H9 (cell line): ENCODE measurements around the gene SV2A. TPM values are rescaled to one million over a fixed set of nuclear protein-coding genes. Genes with fewer than 3 reads are reported as not detected.

ENCODE experiments used
- DNase-seq: peaks from one replicate; pipeline ENCODE4 v3.0.0-alpha.2; 2017
- H2AFZ ChIP-seq: one replicate; pipeline ENCODE4 v1.6.1; 2013; ENCODE audit warnings: mild to moderate bottlenecking, low read length, control low read depth, moderate library complexity
- H2AK5ac ChIP-seq: 2 replicates; pipeline ENCODE4 v1.6.1; 2013; ENCODE audit warnings: low read length, control low read depth, mixed read lengths; ENCODE audit not compliant: insufficient read length
- H2BK120ac ChIP-seq: one replicate; pipeline ENCODE4 v1.6.1; 2013; ENCODE audit warnings: low read depth, mild to moderate bottlenecking, low read length, control low read depth, inconsistent platforms; ENCODE audit not compliant: poor library complexity, severe bottlenecking
- H2BK12ac ChIP-seq: 2 replicates; pipeline ENCODE4 v1.6.1; 2013; ENCODE audit warnings: low read length, control low read depth, mixed read lengths, low read depth; ENCODE audit not compliant: insufficient read length
- H2BK15ac ChIP-seq: 2 replicates; pipeline ENCODE4 v1.6.1; 2013; ENCODE audit warnings: low read depth, low read length, control low read depth
- H2BK20ac ChIP-seq: one replicate; pipeline ENCODE4 v1.6.1; 2013; ENCODE audit warnings: low read depth, mild to moderate bottlenecking, low read length, control low read depth, inconsistent platforms; ENCODE audit not compliant: poor library complexity, severe bottlenecking
- H2BK5ac ChIP-seq: 2 replicates; pipeline ENCODE4 v1.6.1; 2013; ENCODE audit warnings: low read length, control low read depth, mixed read lengths; ENCODE audit not compliant: insufficient read length
- H3K14ac ChIP-seq: 2 replicates; pipeline ENCODE4 v1.6.1; 2013; ENCODE audit warnings: low read length, control low read depth; ENCODE audit not compliant: insufficient read depth
- H3K18ac ChIP-seq: 2 replicates; pipeline ENCODE4 v1.6.1; 2013; ENCODE audit warnings: low read depth, mild to moderate bottlenecking, mixed read lengths, low read length, control low read depth; ENCODE audit not compliant: insufficient read length
- H3K23ac ChIP-seq: 2 replicates; pipeline ENCODE4 v1.6.1; 2013; ENCODE audit warnings: low read length, control low read depth, mixed read lengths, low read depth; ENCODE audit not compliant: insufficient read length
- H3K23me2 ChIP-seq: 2 replicates; pipeline ENCODE4 v1.6.1; 2013; ENCODE audit warnings: low read depth, mild to moderate bottlenecking, mixed read lengths, low read length, control low read depth; ENCODE audit not compliant: insufficient read length, poor library complexity, severe bottlenecking
- H3K27ac ChIP-seq: 2 replicates; pipeline ENCODE4 v1.5.1; 2013; ENCODE audit warnings: low read length, control low read depth, mixed read lengths, low read depth; ENCODE audit not compliant: insufficient read length
- H3K27me3 ChIP-seq: 2 replicates; pipeline ENCODE4 v1.6.1; 2013; ENCODE audit warnings: low read length, control low read depth, inconsistent platforms; ENCODE audit not compliant: insufficient read depth
- H3K4ac ChIP-seq: 2 replicates; pipeline ENCODE4 v1.6.1; 2013; ENCODE audit warnings: low read depth, mild to moderate bottlenecking, control low read depth, inconsistent platforms, low read length, moderate library complexity
- H3K4me1 ChIP-seq: 2 replicates; pipeline ENCODE4 v1.6.1; 2013; ENCODE audit warnings: low read length, control low read depth, inconsistent platforms; ENCODE audit not compliant: insufficient read depth
- H3K4me2 ChIP-seq: 2 replicates; pipeline ENCODE4 v1.6.1; 2013; ENCODE audit warnings: low read length, control low read depth, mixed read lengths; ENCODE audit not compliant: insufficient read length, insufficient read depth
- H3K56ac ChIP-seq: 2 replicates; pipeline ENCODE4 v1.6.1; 2013; ENCODE audit warnings: low read depth, mild to moderate bottlenecking, mixed read lengths, low read length, control low read depth; ENCODE audit not compliant: insufficient read length
- H3K79me1 ChIP-seq: 2 replicates; pipeline ENCODE4 v1.6.1; 2013; ENCODE audit warnings: low read depth, mild to moderate bottlenecking, moderate library complexity, low read length, control low read depth, inconsistent platforms; ENCODE audit not compliant: insufficient read depth, poor library complexity, severe bottlenecking
- H3K79me2 ChIP-seq: 2 replicates; pipeline ENCODE4 v1.6.1; 2013; ENCODE audit warnings: low read length, control low read depth, inconsistent platforms; ENCODE audit not compliant: insufficient read depth
- H3K9ac ChIP-seq: 2 replicates; pipeline ENCODE4 v1.6.1; 2013; ENCODE audit warnings: low read length, control low read depth, mixed read lengths; ENCODE audit not compliant: insufficient read length; ENCODE audit errors: extremely low read depth
- H3K9me3 ChIP-seq: one replicate; pipeline ENCODE4 v1.6.1; 2013; ENCODE audit warnings: low read depth, low read length, inconsistent platforms; ENCODE audit not compliant: control insufficient read depth
- H3T11ph ChIP-seq: one replicate; pipeline ENCODE4 v1.6.1; 2013; ENCODE audit warnings: mild to moderate bottlenecking, low read length, control low read depth, inconsistent platforms
- H4K20me1 ChIP-seq: one replicate; pipeline ENCODE4 v1.6.1; 2013; ENCODE audit not compliant: control insufficient read depth, insufficient read length, insufficient read depth
- H4K5ac ChIP-seq: 2 replicates; pipeline ENCODE4 v1.6.1; 2013; ENCODE audit warnings: low read depth, mild to moderate bottlenecking, mixed read lengths, low read length, control low read depth; ENCODE audit not compliant: insufficient read length
- H4K8ac ChIP-seq: replicated peaks from 2 replicates; pipeline ENCODE4 v1.6.1; 2013; ENCODE audit warnings: low read length, control low read depth, mixed read lengths, low read depth; ENCODE audit not compliant: insufficient read length
- H4K91ac ChIP-seq: 2 replicates; pipeline ENCODE4 v1.6.1; 2013; ENCODE audit warnings: low read depth, mild to moderate bottlenecking, moderate library complexity, mixed read lengths, low read length, control low read depth; ENCODE audit not compliant: insufficient read length
- H3K27ac Mint-ChIP-seq, 3 experiments: 2 replicates in 2 of 3; 3 replicates in 1 of 3; pipeline ENCODE4 v1.8.0; 2020 to 2021; ENCODE audit warnings: mixed read lengths in 3 of 3, mild to moderate bottlenecking in 1 of 3, moderate library complexity in 1 of 3
- H3K27me3 Mint-ChIP-seq: 2 replicates; pipeline ENCODE4 v1.8.0; 2021; ENCODE audit warnings: low read depth, mild to moderate bottlenecking, moderate library complexity, mixed read lengths
- H3K36me3 Mint-ChIP-seq, 3 experiments: 2 replicates in 2 of 3; 3 replicates in 1 of 3; pipeline ENCODE4 v1.8.0; 2020 to 2021; ENCODE audit warnings: low read depth in 3 of 3, mixed read lengths in 3 of 3; ENCODE audit not compliant: insufficient read depth in 1 of 3
- H3K4me1 Mint-ChIP-seq, 2 experiments: 2 replicates each; pipeline ENCODE4 v1.8.0; 2020; ENCODE audit warnings: mixed read lengths in 2 of 2
- H3K4me3 Mint-ChIP-seq, 2 experiments: 2 replicates in 1 of 2; 3 replicates in 1 of 2; pipeline ENCODE4 v1.8.0; 2020 to 2021; ENCODE audit warnings: mild to moderate bottlenecking in 2 of 2, mixed read lengths in 2 of 2, moderate library complexity in 1 of 2
- H3K9me3 Mint-ChIP-seq, 2 experiments: 2 replicates in 1 of 2; 3 replicates in 1 of 2; pipeline ENCODE4 v1.8.0; 2020; ENCODE audit warnings: mild to moderate bottlenecking in 2 of 2, mixed read lengths in 2 of 2, moderate library complexity in 1 of 2
- WGBS: extraction: QIAGEN DNeasy Blood & Tissue Kit; methylation state at CpG from one replicate; pipeline ENCODE4 v1.1.7; 2013; ENCODE audit warnings: missing lambda C conversion rate, low lambda C conversion rate, mixed read lengths; ENCODE audit not compliant: insufficient read length; ENCODE audit errors: extremely low coverage; 5-methylcytosine and 5-hydroxymethylcytosine counted together
- total RNA-seq: library from RNA; stranded (reverse); gene quantifications from 2 replicates; pipeline ENCODE4 v1.2.1, GENCODE V29; 2021
- TF ChIP-seq, protein P1 (sequence below): fragments of 200-600 bp; sonication (generic); conservative IDR thresholded peaks from 3 replicates; pipeline ENCODE4 v1.8.0; 2021; ENCODE audit warnings: antibody characterized with exemption, mild to moderate bottlenecking

Gene SV2A
- total RNA-seq, 1 experiment from 2014 or later: 42.4 TPM

DNA sequence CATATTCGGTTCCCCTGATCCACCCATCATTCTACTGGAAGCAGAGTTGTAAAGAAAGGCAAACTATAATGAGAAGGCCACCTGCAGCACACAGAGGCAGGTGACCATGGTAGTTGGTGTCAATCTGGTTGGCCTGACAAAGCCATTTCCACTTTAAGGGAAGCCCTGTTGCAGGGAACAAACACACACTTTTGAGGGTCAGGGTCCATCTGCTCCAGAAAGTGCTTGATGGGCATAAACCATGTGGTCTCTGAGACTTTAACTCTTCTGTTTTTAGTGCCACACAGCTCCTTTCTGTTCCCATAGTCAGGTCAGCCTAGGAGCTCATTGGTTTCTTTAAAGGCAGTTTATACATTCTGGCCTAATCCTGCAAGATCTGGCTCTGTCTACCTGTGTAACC lies 35.8 kb downstream of the SV2A start:
- Histone ChIP-seq H3K56ac (no peak overlapping the region), H3K4me2 (no peak overlapping the region), H3K79me2 (no peaks in the 10 kb centered on the region), H4K91ac (no peak overlapping the region), H3K9ac (no peak overlapping the region), H3K79me1 (no peaks in the 10 kb centered on the region), H3K9me3 (no peaks in the 10 kb centered on the region), H2BK5ac (no peak overlapping the region), H2AK5ac (no peak overlapping the region), H3K4me1 (peaks cover 3% of the 10 kb centered on the region; the same call in 1 of the 2 replicates), H3K18ac (no peak overlapping the region), H4K20me1 (no peaks in the 10 kb centered on the region), H3K4ac (no peak overlapping the region), H3K23me2 (peaks cover 14% of the 10 kb centered on the region), H3K23ac (no peak overlapping the region), H2AFZ (no peak overlapping the region), H3K14ac (no peak overlapping the region), H2BK120ac (no peak overlapping the region), H2BK12ac (no peak overlapping the region), H4K5ac (no peak overlapping the region), H3T11ph (no peak overlapping the region), H2BK15ac (no peak overlapping the region), H3K27ac (no peak overlapping the region), H3K27me3 (no peaks in the 10 kb centered on the region), H4K8ac (no peak overlapping the region), H2BK20ac (no peak overlapping the region)
- H3K27me3 Mint-ChIP-seq: no peaks in the 10 kb centered on the region
- peaks cover 0 to 3% of the 10 kb centered on the region in 2 experiments; a peak in 1 of 4 replicates for H3K4me1 Mint-ChIP-seq
- TF ChIP-seq, protein P1, sequence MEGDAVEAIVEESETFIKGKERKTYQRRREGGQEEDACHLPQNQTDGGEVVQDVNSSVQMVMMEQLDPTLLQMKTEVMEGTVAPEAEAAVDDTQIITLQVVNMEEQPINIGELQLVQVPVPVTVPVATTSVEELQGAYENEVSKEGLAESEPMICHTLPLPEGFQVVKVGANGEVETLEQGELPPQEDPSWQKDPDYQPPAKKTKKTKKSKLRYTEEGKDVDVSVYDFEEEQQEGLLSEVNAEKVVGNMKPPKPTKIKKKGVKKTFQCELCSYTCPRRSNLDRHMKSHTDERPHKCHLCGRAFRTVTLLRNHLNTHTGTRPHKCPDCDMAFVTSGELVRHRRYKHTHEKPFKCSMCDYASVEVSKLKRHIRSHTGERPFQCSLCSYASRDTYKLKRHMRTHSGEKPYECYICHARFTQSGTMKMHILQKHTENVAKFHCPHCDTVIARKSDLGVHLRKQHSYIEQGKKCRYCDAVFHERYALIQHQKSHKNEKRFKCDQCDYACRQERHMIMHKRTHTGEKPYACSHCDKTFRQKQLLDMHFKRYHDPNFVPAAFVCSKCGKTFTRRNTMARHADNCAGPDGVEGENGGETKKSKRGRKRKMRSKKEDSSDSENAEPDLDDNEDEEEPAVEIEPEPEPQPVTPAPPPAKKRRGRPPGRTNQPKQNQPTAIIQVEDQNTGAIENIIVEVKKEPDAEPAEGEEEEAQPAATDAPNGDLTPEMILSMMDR: no peak
- no peaks in the 10 kb centered on the region for H3K36me3 Mint-ChIP-seq
- no peak overlapping the region for H3K4me3 Mint-ChIP-seq
- no peak for DNase-seq
- WGBS: no CpG with 5 or more reads among the region's 1 CpG
- no peak overlapping the region for H3K27ac Mint-ChIP-seq
- no peaks in the 10 kb centered on the region for H3K9me3 Mint-ChIP-seq
